ENCODE measurements around the gene NEU1. TPM values are rescaled to one million over a fixed set of nuclear protein-coding genes. Genes with fewer than 3 reads are reported as not detected.
A peak's percentile ranks its signal among the peaks of the same experiment; 100 is the strongest.

Gene NEU1
- total and polyA plus RNA-seq, 8 donors, result 25.7 to 106 (median 29.4) TPM

GRCh38 chr6:31878222-31878621 is 15.6 kb upstream of the NEU1 start:
- H3K27ac ChIP-seq, result peak overlapping the region in 1 of 2 donors; percentile 35
- TF ChIP-seq, protein P1, sequence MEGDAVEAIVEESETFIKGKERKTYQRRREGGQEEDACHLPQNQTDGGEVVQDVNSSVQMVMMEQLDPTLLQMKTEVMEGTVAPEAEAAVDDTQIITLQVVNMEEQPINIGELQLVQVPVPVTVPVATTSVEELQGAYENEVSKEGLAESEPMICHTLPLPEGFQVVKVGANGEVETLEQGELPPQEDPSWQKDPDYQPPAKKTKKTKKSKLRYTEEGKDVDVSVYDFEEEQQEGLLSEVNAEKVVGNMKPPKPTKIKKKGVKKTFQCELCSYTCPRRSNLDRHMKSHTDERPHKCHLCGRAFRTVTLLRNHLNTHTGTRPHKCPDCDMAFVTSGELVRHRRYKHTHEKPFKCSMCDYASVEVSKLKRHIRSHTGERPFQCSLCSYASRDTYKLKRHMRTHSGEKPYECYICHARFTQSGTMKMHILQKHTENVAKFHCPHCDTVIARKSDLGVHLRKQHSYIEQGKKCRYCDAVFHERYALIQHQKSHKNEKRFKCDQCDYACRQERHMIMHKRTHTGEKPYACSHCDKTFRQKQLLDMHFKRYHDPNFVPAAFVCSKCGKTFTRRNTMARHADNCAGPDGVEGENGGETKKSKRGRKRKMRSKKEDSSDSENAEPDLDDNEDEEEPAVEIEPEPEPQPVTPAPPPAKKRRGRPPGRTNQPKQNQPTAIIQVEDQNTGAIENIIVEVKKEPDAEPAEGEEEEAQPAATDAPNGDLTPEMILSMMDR (IDR thresholded peaks at IDR 0.05), result no peak
- ATAC-seq (peak; percentile 43), DNase-seq (no peak)
- no peaks in the 10 kb centered on the region for H3K9me3 ChIP-seq
- no peaks in the 10 kb centered on the region for H3K27me3 ChIP-seq
- H3K4me3 ChIP-seq, result peak overlapping the region; percentile 19 to 32
- H3K36me3 ChIP-seq, result peaks cover 0 to 39% of the 10 kb centered on the region in 2 donors
- H3K4me1 ChIP-seq, result no peaks in the 10 kb centered on the region
- intact Hi-C loops (cut with DNase I), result no loop called here

DNA sequence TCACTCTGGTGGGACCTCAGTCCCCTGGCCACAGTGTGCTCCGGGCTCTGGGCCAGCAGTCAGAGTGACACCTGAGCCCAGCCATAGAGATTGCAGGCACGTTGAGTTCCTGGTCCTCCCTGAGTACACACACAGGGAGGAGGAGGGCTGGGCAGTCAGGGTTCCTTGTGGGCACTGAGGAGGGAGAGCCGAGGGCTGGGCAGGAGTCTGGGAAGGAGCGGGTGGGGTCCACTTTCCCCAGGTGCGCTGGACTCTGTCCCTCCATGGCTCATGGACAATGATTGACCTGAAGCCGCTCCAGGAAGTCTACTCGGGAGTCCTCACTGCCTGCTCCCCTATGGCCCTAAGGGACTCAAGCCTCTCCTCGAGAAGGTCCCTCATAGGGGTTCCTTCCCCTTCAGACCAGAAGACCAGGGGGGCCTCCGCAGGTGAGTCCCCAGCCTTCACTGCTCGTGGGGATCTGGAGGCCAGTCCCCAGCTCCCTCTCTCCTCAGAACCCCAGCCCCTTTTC is 15.1 kb upstream of the NEU1 start:
- H3K9me3 ChIP-seq, result no peaks in the 10 kb centered on the region
- H3K4me3 ChIP-seq, result peak overlapping the region; percentile 19 to 32
- no peaks in the 10 kb centered on the region for H3K27me3 ChIP-seq
- ATAC-seq (peak; percentile 93), DNase-seq (peak in 3 of 4 donors; percentile 15 to 78 (median 77))
- intact Hi-C loops (cut with DNase I), result no loop called here
- H3K36me3 ChIP-seq, result peaks cover 0 to 34% of the 10 kb centered on the region in 2 donors
- TF ChIP-seq, protein P1 (IDR thresholded peaks at IDR 0.05), result no peak
- H3K27ac ChIP-seq, result peak overlapping the region in 1 of 2 donors; percentile 35
- H3K4me1 ChIP-seq, result no peaks in the 10 kb centered on the region

DNA sequence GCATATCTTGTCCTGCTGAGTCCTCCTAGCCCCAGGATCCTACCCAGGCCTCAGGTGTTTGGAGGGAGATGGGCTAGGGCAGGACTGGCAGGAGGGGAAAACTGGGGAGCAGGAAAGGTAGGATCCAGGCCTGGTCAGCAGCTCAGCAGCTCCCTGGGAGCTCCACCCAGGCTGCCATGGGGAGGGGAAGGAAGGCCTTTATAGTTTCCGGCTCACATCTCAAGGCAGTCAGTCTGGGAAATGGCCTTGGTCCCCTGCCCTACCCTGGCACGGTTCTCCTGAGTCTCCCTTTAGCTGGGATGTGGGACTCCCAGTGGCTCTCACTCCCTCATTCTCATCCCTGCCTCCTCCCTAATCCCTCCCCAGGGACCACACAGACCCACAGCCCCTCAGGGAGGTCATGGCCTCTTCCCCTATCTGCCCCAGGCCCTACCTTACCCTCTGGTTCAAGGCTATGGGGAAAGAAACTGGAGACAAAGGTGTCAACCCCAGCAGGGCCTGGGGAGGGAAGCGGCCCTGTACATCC is 14.6 kb upstream of the NEU1 start:
- TF ChIP-seq, protein P1 (IDR thresholded peaks at IDR 0.05), result no peak
- Histone ChIP-seq H3K4me1 (no peaks in the 10 kb centered on the region), H3K9me3 (no peaks in the 10 kb centered on the region), H3K27me3 (no peaks in the 10 kb centered on the region), H3K27ac (no peak overlapping the region), H3K4me3 (no peak overlapping the region), H3K36me3 (peaks cover 0 to 29% of the 10 kb centered on the region in 2 donors)
- no peak for DNase-seq
- no peak for ATAC-seq
- intact Hi-C loops (cut with DNase I), result no loop called here

DNA sequence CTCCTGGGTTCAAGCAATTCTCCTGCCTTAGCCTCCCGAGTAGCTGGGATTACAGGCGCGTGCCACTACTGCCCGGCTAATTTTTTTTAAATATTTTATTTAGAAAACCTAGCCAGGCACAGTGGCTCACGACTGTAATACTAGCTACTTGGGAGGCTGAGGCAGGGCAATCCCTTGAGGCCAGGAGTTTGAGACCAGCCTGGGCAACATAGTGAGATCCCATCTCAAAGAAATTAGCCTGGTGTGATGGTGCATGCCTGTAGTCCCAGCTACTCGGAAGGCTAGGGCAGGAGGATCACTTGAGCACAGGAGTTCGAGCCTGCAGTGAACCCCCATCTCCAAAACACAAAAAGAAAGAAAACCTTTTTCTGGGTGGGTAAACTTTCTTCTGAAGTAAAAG is 13.7 kb upstream of the NEU1 start:
- Histone ChIP-seq H3K27ac (no peak overlapping the region), H3K4me1 (no peaks in the 10 kb centered on the region), H3K27me3 (no peaks in the 10 kb centered on the region), H3K4me3 (no peak overlapping the region), H3K9me3 (no peaks in the 10 kb centered on the region), H3K36me3 (peaks cover 0 to 20% of the 10 kb centered on the region in 2 donors)
- ATAC-seq (no peak), DNase-seq (no peak)
- TF ChIP-seq, protein P1 (IDR thresholded peaks at IDR 0.05), result no peak
- intact Hi-C loops (cut with DNase I), result no loop called here

- DNase-seq (no peak), ATAC-seq (no peak)
- no peaks in the 10 kb centered on the region for H3K4me1 ChIP-seq
- TF ChIP-seq, protein P1 (IDR thresholded peaks at IDR 0.05), result no peak
- H3K36me3 ChIP-seq, result peaks cover 0 to 15% of the 10 kb centered on the region in 2 donors
- H3K4me3 ChIP-seq, result no peak overlapping the region
- no peak overlapping the region for H3K27ac ChIP-seq
- intact Hi-C loops (cut with DNase I), result no loop called here
- no peaks in the 10 kb centered on the region for H3K27me3 ChIP-seq
- H3K9me3 ChIP-seq, result no peaks in the 10 kb centered on the region
Measured at GRCh38 chr6:31875877-31876276, 13.3 kb upstream of the NEU1 start.

All from left lung (tissue), 10 donors.